SK-N-SH treated with all-trans-retinoic acid at 6 μM for 48 hours (cell line): Measurements from ENCODE around the gene TMEM134.

Experiments
- ATAC-seq: fragments of 200-7000 bp; cut with Tn5 transposase; 3 replicates; pipeline ENCODE4 v1.9.1; 2020; ENCODE audit warnings: mild to moderate bottlenecking, moderate library complexity
- ARNTL ChIP-seq: fragments of 450-650 bp; formaldehyde crosslinking; IDR thresholded peaks from 2 replicates; pipeline ENCODE4 v1.5.0; 2020; ENCODE audit warnings: low read depth, mild to moderate bottlenecking, moderate library complexity, borderline replicate concordance
- CREB5 ChIP-seq: fragments of 250-450 bp; sonication (Bioruptor Pico); IDR thresholded peaks from 2 replicates; pipeline ENCODE4 v1.5.1; 2020; ENCODE audit warnings: low read depth, mild to moderate bottlenecking, moderate library complexity
- CSDC2 ChIP-seq: fragments of 250-450 bp; sonication (Bioruptor Pico); IDR thresholded peaks from 2 replicates; pipeline ENCODE4 v1.5.0; 2020; ENCODE audit warnings: mild to moderate bottlenecking, moderate library complexity
- CSRNP3 ChIP-seq: fragments of 250-450 bp; sonication (Bioruptor Pico); IDR thresholded peaks from 2 replicates; pipeline ENCODE4 v1.5.1; 2021; ENCODE audit warnings: mild to moderate bottlenecking, moderate library complexity
- ESRRG ChIP-seq: fragments of 250-450 bp; sonication (Bioruptor Pico); IDR thresholded peaks from 2 replicates; pipeline ENCODE4 v1.6.1; 2021; ENCODE audit warnings: mild to moderate bottlenecking
- GLIS3 ChIP-seq: fragments of 250-450 bp; sonication (Bioruptor Pico); IDR thresholded peaks from 2 replicates; pipeline ENCODE4 v1.5.0; 2020; ENCODE audit warnings: mild to moderate bottlenecking, moderate library complexity
- ISL1 ChIP-seq: fragments of 250-450 bp; sonication (Bioruptor Pico); IDR thresholded peaks from 2 replicates; pipeline ENCODE4 v2.1.2; 2022; ENCODE audit warnings: mild to moderate bottlenecking, moderate library complexity
- PPARA ChIP-seq: fragments of 250-450 bp; sonication (Bioruptor Pico); IDR thresholded peaks from 2 replicates; pipeline ENCODE4 v1.5.0; 2020; ENCODE audit warnings: mild to moderate bottlenecking, borderline replicate concordance
- RARB ChIP-seq: fragments of 250-450 bp; sonication (Bioruptor Pico); IDR thresholded peaks from 2 replicates; pipeline ENCODE4 v1.8.0; 2021; ENCODE audit warnings: mild to moderate bottlenecking, moderate library complexity
- SNAI2 ChIP-seq: fragments of 250-450 bp; sonication (Bioruptor Pico); IDR thresholded peaks from 2 replicates; pipeline ENCODE4 v1.5.0; 2020; ENCODE audit warnings: mild to moderate bottlenecking, moderate library complexity
- TCF4 ChIP-seq: fragments of 250-450 bp; sonication (Bioruptor Pico); IDR thresholded peaks from 2 replicates; pipeline ENCODE4 v1.8.0; 2021; ENCODE audit warnings: mild to moderate bottlenecking, moderate library complexity, borderline replicate concordance
- TSHZ2 ChIP-seq: fragments of 250-450 bp; sonication (Bioruptor Pico); IDR thresholded peaks from 2 replicates; pipeline ENCODE4 v1.5.0; 2020; ENCODE audit warnings: mild to moderate bottlenecking, moderate library complexity
- ZC3H10 ChIP-seq: fragments of 250-450 bp; sonication (Bioruptor Pico); IDR thresholded peaks from 2 replicates; pipeline ENCODE4 v1.5.1; 2021; ENCODE audit warnings: mild to moderate bottlenecking, moderate library complexity
- ZFP3 ChIP-seq: fragments of 250-450 bp; sonication (Bioruptor Pico); IDR thresholded peaks from 2 replicates; pipeline ENCODE4 v1.5.0; 2020; ENCODE audit warnings: mild to moderate bottlenecking, moderate library complexity
- ZNF565 ChIP-seq: fragments of 450-650 bp; formaldehyde crosslinking; conservative IDR thresholded peaks from 2 replicates; pipeline ENCODE4 v1.5.0; 2020; ENCODE audit warnings: low read depth, mild to moderate bottlenecking, moderate library complexity
- ZNF70 ChIP-seq: fragments of 450-650 bp; formaldehyde crosslinking; IDR thresholded peaks from 2 replicates; pipeline ENCODE4 v1.5.0; 2020; ENCODE audit warnings: mild to moderate bottlenecking, moderate library complexity
- ZNF8 ChIP-seq: fragments of 450-650 bp; formaldehyde crosslinking; IDR thresholded peaks from 2 replicates; pipeline ENCODE4 v1.5.0; 2020; ENCODE audit warnings: mild to moderate bottlenecking, moderate library complexity

TMEM134 gene

GRCh38 chr11:67507864-67508485, 38.9 kb upstream of the TMEM134 start, which contains the start of gene CDK2AP2:
Gene CDK2AP2, minus strand, starts transcription at chr11:67508162. Its CDS starts 80 bp downstream, at chr11:67508082.
- TF ChIP-seq ZFP3 (CRISPR knock-in tag) (0 out of 2 replicates have a peak, but pooled peaks have one; percentile 14), ESRRG (CRISPR knock-in tag) (0 out of 2 replicates have a peak, but pooled peaks have one; percentile 20), PPARA (CRISPR knock-in tag) (0 out of 2 replicates have a peak, but pooled peaks have one; percentile 25), ISL1 (CRISPR knock-in tag) (no peak)
- ATAC-seq: peak; percentile 86

- ATAC-seq: peak; percentile 6; the same call in 2 of the 3 replicates
- TF ChIP-seq CSRNP3 (CRISPR knock-in tag) (0 out of 2 replicates have a peak, but pooled peaks have one; percentile 53), ZNF70 (CRISPR knock-in tag) (0 out of 2 replicates have a peak, but pooled peaks have one; percentile 45), GLIS3 (CRISPR knock-in tag) (no peak)
Observed at GRCh38 chr11:67507242-67507863, 38.3 kb upstream of the TMEM134 start.

GRCh38 chr11:67506426-67507051, 37.5 kb upstream of the TMEM134 start:
- TF ChIP-seq TSHZ2 (CRISPR knock-in tag) (no peak), ZNF565 (CRISPR knock-in tag) (no peak), ZNF8 (no peak), ZFP3 (CRISPR knock-in tag) (no peak), ISL1 (CRISPR knock-in tag) (no peak), SNAI2 (no peak)
- no peak for ATAC-seq

- peak; percentile 73 for ATAC-seq
Observed at GRCh38 chr11:67505605-67506396, 36.8 kb upstream of the TMEM134 start.

More at GRCh38 chr11:67505605-67506396, 36.8 kb upstream of the TMEM134 start:
- TF ChIP-seq ARNTL (CRISPR knock-in tag) (no peak), RARB (CRISPR knock-in tag) (no peak), CREB5 (CRISPR knock-in tag) (no peak), ZC3H10 (CRISPR knock-in tag) (no peak), CSRNP3 (CRISPR knock-in tag) (no peak), ZNF70 (CRISPR knock-in tag) (no peak), CSDC2 (no peak), TCF4 (no peak)
